Testis (tissue), 2 donors: ENCODE data around the gene TEX54.

Source experiments
- CTCF ChIP-seq, 3 experiments: fragments of 450-650 bp in 2 of 3; fragments of 200-600 bp in 1 of 3; sonication (generic) in 1 of 3; IDR thresholded peaks; one replicate each; pipeline ENCODE4 v1.5.1; 2016 to 2019; ENCODE audit warnings: antibody characterized with exemption in 3 of 3, mild to moderate bottlenecking in 2 of 3, moderate library complexity in 1 of 3
- POLR2A ChIP-seq: fragments of 450-650 bp; IDR thresholded peaks from one replicate; pipeline ENCODE4 v1.6.1; 2017; ENCODE audit warnings: antibody characterized with exemption, mild to moderate bottlenecking, moderate library complexity

GRCh38 chr11:62835336-62835735 is 2.7 kb upstream of the TEX54 start:
- TF ChIP-seq CTCF (IDR thresholded peaks at IDR 0.05) (no peak), POLR2A (no peak)
